GM12872 (cell line): ENCODE data around the gene RSPH9.

Experiments
- TF ChIP-seq, protein P1 (sequence below): IDR thresholded peaks from 3 replicates; pipeline ENCODE4 v1.5.1; 2011; ENCODE audit warnings: low read depth, mild to moderate bottlenecking, low read length, moderate library complexity; ENCODE audit not compliant: insufficient read depth

Gene RSPH9

DNA sequence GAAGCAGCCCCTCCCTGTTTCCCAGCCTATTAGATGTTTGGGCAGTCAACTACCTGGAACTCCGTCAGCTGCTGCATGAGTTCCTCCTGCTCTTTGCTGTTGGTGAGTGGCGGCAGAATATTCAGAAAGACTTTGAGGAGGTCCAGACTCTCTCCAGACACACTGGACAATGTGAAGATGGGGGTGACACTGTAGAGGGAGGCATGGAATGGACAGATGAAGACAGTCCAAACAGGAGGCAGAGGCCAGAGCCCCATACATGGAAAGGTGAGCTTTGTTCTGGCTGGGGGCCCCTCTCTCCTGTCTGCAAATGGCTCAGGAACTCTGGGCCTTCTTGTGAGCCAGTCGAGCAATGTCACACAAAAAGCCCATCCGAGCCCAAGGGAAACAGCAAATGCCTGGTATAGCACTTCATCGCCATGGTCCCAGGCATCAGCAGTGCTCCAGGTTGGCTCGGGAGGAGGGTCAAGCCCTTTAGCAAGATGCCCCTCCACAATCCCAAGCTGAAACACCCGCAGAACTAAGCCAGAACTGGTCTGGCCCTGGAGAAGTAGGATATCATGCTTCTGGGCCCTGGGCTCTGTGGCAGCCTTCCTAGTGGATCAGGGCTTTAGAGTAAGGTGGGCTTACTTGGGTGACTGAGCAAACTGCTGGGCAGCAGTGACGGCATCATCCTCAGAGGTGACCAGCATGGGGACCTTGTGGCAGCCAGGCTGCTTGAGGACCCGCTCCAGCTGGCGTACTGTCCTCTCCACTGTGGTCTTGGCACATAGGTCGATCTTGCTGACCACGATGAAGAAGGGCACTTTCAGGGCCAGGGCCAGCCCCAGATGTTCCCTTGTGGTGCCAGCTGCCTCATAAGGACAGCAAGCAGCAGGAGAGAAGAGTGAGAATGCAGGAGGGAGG is 20.7 kb upstream of the RSPH9 start:
- TF ChIP-seq, protein P1, sequence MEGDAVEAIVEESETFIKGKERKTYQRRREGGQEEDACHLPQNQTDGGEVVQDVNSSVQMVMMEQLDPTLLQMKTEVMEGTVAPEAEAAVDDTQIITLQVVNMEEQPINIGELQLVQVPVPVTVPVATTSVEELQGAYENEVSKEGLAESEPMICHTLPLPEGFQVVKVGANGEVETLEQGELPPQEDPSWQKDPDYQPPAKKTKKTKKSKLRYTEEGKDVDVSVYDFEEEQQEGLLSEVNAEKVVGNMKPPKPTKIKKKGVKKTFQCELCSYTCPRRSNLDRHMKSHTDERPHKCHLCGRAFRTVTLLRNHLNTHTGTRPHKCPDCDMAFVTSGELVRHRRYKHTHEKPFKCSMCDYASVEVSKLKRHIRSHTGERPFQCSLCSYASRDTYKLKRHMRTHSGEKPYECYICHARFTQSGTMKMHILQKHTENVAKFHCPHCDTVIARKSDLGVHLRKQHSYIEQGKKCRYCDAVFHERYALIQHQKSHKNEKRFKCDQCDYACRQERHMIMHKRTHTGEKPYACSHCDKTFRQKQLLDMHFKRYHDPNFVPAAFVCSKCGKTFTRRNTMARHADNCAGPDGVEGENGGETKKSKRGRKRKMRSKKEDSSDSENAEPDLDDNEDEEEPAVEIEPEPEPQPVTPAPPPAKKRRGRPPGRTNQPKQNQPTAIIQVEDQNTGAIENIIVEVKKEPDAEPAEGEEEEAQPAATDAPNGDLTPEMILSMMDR: no peak

DNA sequence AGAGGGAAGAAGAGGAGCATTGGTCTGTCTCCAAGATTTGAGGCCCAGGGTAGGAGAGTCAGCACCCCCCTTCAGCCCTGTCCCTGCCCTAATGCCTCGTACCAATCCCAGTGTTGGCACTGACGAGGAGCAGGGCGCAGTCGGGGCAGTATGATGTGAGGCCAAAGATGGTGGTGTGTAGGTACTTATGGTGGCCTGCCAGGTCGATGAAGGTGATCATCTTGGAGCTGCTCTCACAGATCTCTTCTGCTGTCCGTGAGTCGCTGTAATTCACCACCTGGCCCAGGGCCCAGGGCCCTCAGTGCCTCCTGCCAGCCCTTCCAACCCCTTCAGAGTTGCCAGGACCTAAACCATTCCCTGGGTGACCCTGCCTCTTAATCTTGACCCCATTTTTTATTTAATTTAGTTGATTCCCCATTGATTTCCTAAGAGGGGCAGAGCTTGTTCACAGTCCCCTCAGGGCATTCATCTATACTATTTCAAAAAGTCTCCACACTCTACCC is 20.0 kb upstream of the RSPH9 start:
- TF ChIP-seq, protein P1: no peak

DNA sequence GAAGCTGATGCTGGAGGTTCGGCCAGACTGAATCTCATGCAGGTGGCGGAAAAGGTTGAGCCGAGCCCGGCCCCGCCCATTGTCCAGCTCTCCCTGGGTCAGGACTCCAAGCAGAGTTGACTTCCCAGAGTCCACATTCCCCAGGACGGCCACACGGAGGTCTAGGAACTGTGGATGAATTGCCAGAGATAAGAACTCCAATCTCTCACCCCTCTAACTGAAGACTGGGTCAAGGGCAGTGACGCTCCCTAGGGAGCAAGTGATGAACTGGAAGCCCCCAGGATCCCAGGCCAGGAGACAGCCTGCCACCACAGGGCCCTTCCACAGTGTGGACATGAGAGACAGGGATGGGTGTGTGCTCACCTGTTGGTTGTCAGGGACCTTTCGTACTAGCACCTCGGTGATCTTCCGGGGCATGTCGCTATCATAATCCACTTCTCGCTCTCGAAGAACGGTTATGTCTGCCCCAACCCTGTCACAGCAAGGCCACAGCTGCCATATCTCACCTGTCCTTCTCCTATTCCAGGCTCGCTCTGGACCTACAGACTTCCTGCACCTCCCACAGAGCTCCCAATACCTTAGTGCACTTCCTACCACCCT is 19.3 kb upstream of the RSPH9 start:
- TF ChIP-seq, protein P1: no peak

DNA sequence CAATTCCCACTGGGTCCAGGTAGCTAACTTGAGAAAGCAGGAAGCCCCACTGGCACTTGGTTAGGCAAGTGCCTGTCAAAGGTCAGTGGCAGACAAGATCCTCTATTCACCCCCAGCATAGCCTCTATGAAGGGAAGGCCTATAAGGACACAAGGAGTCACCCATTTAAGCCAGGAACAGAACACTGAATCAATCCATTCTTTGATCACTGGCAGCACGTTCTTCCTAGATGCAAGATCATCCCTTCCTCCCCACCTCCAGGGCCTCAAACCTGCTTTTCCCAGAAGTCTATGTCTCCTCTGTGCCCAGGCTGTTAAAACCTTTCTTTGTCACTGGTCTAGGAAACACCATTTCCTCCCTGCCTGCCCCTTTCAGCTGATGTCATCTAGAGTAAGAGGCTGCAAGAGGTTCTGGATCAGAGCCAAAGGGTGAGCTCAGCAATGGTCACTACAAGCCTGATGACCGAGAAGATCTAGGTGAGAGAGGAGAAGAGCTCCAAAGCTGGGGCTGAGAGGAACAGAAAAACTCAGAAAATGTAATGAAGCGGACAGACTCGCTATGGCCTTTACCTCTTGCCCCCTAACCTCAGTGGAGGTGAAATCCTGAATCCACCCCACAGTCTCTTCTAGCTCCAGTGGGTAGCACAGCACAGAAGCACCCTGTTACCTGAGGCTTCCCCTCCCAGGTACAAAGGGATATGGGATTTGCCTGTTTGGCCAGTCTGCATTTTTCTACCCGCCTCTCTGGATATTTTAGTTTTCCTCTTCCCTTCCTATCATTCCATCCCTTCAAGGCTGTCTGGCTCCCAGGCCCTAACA is 17.6 kb upstream of the RSPH9 start:
- TF ChIP-seq, protein P1: no peak

DNA sequence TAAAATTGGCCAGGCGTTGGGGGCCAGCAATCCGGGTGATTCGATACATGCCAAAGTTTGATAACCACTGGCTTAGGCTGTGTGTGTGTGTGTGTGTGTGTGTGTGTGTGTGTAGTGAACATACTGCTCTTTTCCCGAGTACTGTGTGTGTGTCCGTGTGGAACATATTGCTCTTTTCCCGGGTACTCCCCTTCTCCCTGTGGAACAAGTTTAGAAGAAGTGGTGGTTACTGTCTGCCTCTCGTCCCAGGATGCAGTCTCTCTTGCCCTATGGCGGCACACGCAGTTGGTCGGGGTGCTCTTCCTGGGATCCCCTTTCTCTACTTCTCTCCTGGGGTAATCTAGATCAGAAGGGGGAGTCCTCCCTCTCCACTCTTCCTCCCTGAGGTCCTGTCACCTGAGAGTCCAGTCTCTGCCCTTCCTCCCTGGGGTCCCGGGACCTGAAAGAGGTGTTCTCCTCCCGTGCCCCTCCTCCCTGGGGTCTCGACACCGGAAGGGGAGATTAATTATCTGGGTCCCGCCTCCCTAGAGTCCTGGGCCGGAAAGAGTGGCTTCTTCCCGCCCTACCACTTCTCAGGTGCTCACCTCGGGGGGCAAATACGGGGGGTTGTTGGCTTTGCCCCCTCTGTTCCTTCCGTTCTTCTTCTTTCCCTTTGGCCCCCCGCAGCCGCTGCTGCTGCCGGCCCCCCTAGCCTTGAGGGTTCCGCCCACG is 16.3 kb upstream of the RSPH9 start:
- TF ChIP-seq, protein P1: no peak

DNA sequence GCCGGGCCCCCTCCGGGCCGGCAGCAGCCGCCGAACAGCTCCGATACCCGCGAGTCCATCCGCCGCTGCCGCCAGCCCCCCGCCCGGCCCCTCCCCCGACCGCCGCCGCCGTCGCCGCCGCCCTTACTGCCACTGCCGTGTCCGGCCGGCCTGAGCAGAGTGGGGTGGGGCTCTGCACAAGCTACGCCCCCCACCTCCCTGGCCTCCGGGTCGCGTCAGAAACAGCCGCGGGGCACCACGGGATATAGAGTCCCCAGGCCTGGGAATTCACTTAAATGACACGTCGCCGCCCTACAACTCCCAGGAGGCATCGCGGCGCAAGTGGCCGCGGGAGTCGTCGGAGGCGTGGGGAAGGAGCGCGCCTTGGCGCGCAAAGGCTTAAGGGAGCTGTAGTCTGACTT is 15.7 kb upstream of the RSPH9 start, which contains the start of gene GTPBP2:
GTPBP2 (minus strand) TSS at position 161 of the 401 bp plus-strand sequence; CDS start at position 59, 102 bp downstream.
- TF ChIP-seq, protein P1: no peak
